ENCODE data around the gene TRIM67.

Gene TRIM67

GRCh38 chr1:231166398-231166797 is 4.5 kb downstream of the TRIM67 start:
- H3K4me3 ChIP-seq (ENCODE audit: low read depth, low read length): no peak overlapping the region

GRCh38 chr1:231170875-231171274 is 9.0 kb downstream of the TRIM67 start:
- no peak overlapping the region for H3K4me3 ChIP-seq (ENCODE audit: low read depth, low read length)
- TF ChIP-seq CTCF (IDR thresholded peaks at IDR 0.05; ENCODE audit: low read depth, low read length): no peak

More at GRCh38 chr1:231166398-231166797, 4.5 kb downstream of the TRIM67 start:
- TF ChIP-seq CTCF (IDR thresholded peaks at IDR 0.05; ENCODE audit: low read depth, low read length): no peak

GRCh38 chr1:231171623-231172197 is 9.9 kb downstream of the TRIM67 start:
- TF ChIP-seq CTCF (IDR thresholded peaks at IDR 0.05; ENCODE audit: low read depth, low read length): no peak
- no peak overlapping the region for H3K4me3 ChIP-seq (ENCODE audit: low read depth, low read length)

- no peak overlapping the region for H3K4me3 ChIP-seq (ENCODE audit: low read depth, low read length)
- TF ChIP-seq CTCF (IDR thresholded peaks at IDR 0.05; ENCODE audit: low read depth, low read length): no peak
Measured at GRCh38 chr1:231172411-231172810, 10.6 kb downstream of the TRIM67 start.

- TF ChIP-seq CTCF (IDR thresholded peaks at IDR 0.05; ENCODE audit: low read depth, low read length): no peak
- no peak overlapping the region for H3K4me3 ChIP-seq (ENCODE audit: low read depth, low read length)
Measured at GRCh38 chr1:231176421-231176820, 14.6 kb downstream of the TRIM67 start.

GRCh38 chr1:231177226-231177625 is 15.4 kb downstream of the TRIM67 start:
- no peak overlapping the region for H3K4me3 ChIP-seq (ENCODE audit: low read depth, low read length)
- TF ChIP-seq CTCF (IDR thresholded peaks at IDR 0.05; ENCODE audit: low read depth, low read length): no peak

- no peak for TF ChIP-seq CTCF (IDR thresholded peaks at IDR 0.05; ENCODE audit: low read depth, low read length)
- no peak overlapping the region for H3K4me3 ChIP-seq (ENCODE audit: low read depth, low read length)
Measured at GRCh38 chr1:231177936-231178335, 16.1 kb downstream of the TRIM67 start.

Data from WI38 (cell line).